ENCODE measurements around the gene NFIC.
"Not testable (repeated sequence)": the region's sequence is repeated elsewhere in the genome, so short reads cannot be mapped to it uniquely, and the experiment has no call there.

Gene NFIC

DNA sequence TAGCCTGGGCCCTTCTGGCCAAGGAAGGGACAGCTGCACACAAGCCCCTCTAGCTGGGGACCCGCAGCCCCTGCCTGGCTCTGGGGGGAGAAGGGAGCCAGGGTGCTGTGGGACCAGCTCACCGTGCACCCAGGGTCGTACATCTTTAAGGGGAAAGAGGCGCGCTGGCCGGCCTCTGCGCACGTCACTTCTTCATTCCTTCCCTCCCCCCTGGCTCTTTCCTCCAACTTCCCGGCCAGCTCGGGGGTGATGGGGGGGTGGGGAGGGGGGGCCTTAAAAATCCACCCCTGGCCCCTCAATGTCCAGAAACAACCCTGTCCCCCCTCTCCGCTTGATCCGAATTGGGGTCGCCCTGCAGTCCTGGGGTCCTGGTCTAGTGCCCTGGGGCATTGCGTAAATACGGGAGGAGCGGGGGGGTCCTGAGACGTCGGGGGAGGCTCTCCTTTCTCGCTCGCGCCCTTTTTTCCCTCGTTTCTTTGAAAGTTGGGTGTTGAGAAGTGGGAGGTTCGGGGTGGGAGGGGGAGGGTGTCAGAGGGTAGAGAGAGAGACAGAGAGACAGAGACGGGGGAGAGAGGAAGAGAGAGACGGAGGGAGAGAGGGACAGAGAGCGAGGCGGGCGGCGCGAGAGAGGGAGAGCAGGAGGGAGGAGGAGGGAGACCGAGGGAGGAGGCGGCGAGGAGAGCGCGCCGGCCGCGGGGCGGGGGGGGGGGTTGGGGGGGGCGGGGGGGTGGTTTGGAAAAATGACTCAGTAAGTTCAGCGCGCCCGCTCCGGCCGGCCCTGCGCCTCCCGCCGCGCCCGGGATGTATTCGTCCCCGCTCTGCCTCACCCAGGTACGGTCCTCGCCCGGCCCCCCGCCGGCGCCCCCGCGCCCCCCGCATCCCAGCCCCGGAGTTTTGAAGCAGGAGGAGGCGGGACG is at the start of gene NFIC:
TSS of gene NFIC (plus strand) at position 748 of the 917 bp plus-strand sequence. CDS start at position 802, 54 bp downstream.
- DNase-seq (ENCODE audit: insufficient read length, low spot score) (peak; percentile 84), FAIRE-seq (no peak)
- peak; percentile 24; the same call in 1 of the 2 replicates for TF ChIP-seq POLR2A (IDR thresholded peaks at IDR 0.05; ENCODE audit: low read depth, low read length)

- no peak for TF ChIP-seq POLR2A (IDR thresholded peaks at IDR 0.05; ENCODE audit: low read depth, low read length)
- DNase-seq (ENCODE audit: insufficient read length, low spot score) (no peak), FAIRE-seq (no peak)
Observed at GRCh38 chr19:3316659-3317207, 49.6 kb upstream of the NFIC start.

DNA sequence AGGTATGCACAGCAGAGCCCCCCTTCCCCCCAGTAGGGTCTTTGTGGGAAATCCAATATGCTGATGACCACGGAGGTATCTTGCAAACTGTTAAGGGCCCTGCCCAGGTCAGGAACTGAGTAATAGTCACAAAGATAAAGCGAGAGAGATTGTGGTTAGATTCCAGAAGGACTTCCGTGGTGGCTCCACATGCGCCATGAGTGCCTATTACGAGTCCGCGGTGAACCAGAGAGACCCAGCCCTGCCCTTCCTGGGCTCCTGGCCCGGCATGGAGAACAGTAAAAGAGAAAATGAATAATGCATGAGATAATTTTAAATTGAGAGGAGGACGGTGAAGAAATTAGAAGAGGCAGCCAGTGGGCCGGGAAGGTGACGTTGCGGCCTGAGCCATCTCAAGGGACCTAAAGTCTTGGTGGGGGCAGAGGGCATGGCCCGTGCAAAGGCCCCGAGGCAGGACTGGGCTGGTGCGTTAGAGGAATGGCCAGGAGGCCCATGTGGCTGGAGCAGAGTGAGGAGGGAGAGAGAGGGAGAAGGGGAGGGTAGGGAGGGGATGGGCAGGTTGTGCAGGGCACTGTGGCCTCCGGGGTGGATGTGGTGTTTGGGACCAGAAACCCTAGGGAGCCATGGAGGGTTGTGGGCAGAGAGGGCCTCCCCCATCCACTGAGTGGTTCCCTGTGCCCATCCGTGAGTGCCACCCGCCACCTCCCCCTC is 46.6 kb upstream of the NFIC start:
- no peak for TF ChIP-seq POLR2A (IDR thresholded peaks at IDR 0.05; ENCODE audit: low read depth, low read length)
- FAIRE-seq (no peak), DNase-seq (ENCODE audit: insufficient read length, low spot score) (no peak)

DNA sequence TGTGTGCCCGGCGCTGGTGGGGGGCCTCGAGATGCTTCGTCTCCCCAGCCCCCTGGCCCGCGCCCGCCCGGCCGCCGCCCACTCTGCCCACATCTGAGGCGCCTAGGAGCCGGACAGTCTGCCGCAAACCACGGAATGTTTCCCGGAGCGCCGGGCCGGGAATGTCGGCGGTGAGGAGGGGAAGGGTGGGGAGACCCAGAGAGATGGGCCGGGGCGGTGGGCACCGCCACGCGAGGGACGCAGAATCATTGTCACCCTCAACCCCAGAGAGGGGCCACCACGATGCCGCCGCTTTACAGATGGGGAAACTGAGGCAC is 46.1 kb upstream of the NFIC start:
- no peak for DNase-seq (ENCODE audit: insufficient read length, low spot score)
- FAIRE-seq: no peak
- no peak for TF ChIP-seq POLR2A (IDR thresholded peaks at IDR 0.05; ENCODE audit: low read depth, low read length)

GRCh38 chr19:3320853-3321252 is 45.5 kb upstream of the NFIC start:
- FAIRE-seq: no peak
- TF ChIP-seq POLR2A (IDR thresholded peaks at IDR 0.05; ENCODE audit: low read depth, low read length): no peak
- no peak for DNase-seq (ENCODE audit: insufficient read length, low spot score)

DNA sequence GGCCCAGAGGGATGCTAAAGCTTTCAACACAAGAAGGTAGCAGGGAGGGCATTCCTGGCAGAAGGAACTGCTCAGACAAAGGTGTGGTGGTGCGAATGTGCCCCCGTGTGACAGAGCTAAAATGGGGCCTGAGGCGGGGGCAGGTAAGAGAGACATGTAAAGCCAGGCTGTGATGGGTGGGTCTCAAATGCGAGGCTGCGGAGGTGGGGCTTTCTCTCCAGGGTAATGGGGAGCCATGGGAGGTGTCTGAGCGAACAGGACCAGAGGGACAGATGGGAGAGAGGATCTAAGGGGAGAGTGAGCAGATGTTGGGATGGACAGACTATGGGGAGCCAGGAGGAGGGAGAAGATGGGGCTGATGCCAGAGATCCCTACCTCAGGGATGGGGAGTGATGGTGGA is 44.7 kb upstream of the NFIC start:
- no peak for FAIRE-seq
- no peak for DNase-seq (ENCODE audit: insufficient read length, low spot score)
- no peak for TF ChIP-seq POLR2A (IDR thresholded peaks at IDR 0.05; ENCODE audit: low read depth, low read length)

GRCh38 chr19:3322199-3322978 is 44.0 kb upstream of the NFIC start:
- TF ChIP-seq POLR2A (IDR thresholded peaks at IDR 0.05; ENCODE audit: low read depth, low read length): no peak
- FAIRE-seq (no peak), DNase-seq (ENCODE audit: insufficient read length, low spot score) (no peak)

GRCh38 chr19:3323026-3323425 is 43.4 kb upstream of the NFIC start:
- no peak for TF ChIP-seq POLR2A (IDR thresholded peaks at IDR 0.05; ENCODE audit: low read depth, low read length)
- DNase-seq (ENCODE audit: insufficient read length, low spot score) (no peak), FAIRE-seq (no peak)

DNA sequence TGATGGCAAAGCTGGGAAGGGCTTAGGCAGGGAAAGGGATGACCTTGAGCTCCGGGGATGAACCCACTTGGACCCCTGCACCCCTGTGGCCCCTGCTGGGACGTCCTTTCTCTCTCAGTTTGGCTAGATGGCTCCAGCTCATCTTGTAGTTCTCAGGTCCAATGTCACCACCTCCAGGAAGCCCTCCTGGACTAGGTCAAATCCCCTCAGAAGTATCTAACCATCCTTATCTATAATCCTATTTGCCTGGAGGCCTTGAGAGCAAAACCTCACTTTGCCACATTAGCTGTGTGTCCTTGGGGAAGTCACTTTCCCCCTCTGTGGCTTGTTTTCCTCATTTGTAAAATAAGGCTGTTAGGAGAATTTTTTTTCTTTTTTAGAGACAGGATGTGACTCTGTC is 42.7 kb upstream of the NFIC start:
- FAIRE-seq: no peak
- no peak for DNase-seq (ENCODE audit: insufficient read length, low spot score)

DNA sequence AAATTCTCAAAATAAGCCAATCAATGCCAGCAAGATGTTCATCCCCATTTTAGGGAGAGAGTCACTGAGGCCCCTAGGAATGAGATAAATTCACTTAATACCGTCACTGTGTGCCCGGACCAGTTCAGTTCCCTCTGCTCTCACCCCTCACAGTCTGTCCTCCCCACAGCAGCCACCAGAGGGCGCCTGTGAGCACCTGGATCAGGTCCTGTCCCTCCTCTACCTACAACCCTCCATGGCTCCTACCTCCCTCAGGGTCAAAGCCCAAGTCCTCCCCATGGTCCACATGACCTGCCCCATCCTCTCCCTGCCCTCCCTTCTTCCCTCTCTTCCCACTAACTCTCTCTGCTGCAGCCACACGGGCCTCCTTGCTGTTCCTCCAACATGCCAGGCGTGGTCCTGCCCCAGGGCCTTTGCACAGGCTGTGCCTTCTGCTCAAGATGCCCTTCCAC is 42.0 kb upstream of the NFIC start:
- DNase-seq (ENCODE audit: insufficient read length, low spot score): no peak
- TF ChIP-seq POLR2A (IDR thresholded peaks at IDR 0.05; ENCODE audit: low read depth, low read length): no peak
- no peak for FAIRE-seq

More for the DNA sequence above, 42.7 kb upstream of the NFIC start:
- TF ChIP-seq POLR2A (IDR thresholded peaks at IDR 0.05; ENCODE audit: low read depth, low read length): no peak

GRCh38 chr19:3325451-3325850 is 40.9 kb upstream of the NFIC start:
- DNase-seq (ENCODE audit: insufficient read length, low spot score) (no peak), FAIRE-seq (no peak)
- TF ChIP-seq POLR2A (IDR thresholded peaks at IDR 0.05; ENCODE audit: low read depth, low read length): no peak

DNA sequence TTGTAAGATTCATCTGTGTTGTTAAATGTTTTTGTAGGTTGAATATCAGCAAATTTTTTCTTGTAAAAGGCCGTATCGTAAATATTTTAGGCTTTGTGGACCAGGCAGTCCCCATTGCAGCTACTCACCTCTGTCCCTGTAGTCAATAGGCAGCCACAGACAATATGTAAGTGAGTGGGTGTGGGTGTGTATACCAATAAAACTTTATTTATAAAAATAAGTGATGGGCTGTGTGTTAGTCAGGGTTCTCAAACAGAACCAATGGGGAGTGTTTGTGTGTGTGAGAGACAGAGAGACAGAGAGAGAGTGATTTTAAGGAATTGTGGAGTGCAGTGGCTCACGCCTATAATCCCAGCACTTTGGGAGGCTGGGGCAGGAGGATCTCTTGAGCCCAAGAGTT is 37.6 kb upstream of the NFIC start:
- DNase-seq (ENCODE audit: insufficient read length, low spot score): no peak
- no peak for FAIRE-seq
- no peak for TF ChIP-seq POLR2A (IDR thresholded peaks at IDR 0.05; ENCODE audit: low read depth, low read length)

GRCh38 chr19:3330047-3330446 is 36.3 kb upstream of the NFIC start:
- FAIRE-seq (no peak), DNase-seq (ENCODE audit: insufficient read length, low spot score) (no peak)
- no peak for TF ChIP-seq POLR2A (IDR thresholded peaks at IDR 0.05; ENCODE audit: low read depth, low read length)

DNA sequence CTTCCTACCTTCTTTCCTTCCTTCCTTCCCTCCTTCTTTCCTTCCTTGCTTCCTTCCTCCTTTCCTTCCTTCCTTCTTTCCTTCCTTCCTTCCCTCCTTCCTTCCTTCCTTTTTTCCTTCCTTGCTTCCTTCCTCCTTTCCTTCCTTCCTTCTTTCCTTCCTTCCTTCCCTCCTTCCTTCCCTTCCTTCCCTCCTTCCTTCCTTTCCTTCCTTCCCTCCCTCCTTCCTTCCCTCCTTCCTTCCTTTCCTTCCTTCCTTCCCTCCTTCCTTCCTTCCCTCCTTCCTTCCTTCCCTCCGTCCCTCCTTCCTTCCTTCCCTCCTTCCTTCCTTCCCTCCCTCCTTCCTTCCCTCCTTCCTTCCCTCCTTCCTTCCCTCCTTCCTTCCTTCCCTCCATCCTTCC is 34.2 kb upstream of the NFIC start:
- DNase-seq (ENCODE audit: insufficient read length, low spot score); FAIRE-seq: not testable (repeated sequence)
